Putamen (tissue), 1 donor: ENCODE measurements around the gene CIPC.

Experiments used
- DNase-seq: peaks from one replicate; pipeline ENCODE4 v3.0.0-alpha.2; 2016; ENCODE audit warnings: low spot score

Gene CIPC

GRCh38 chr14:77097700-77098528 is at the start of gene CIPC:
CIPC (plus strand) TSS chr14:77098258; CDS start chr14:77105709, 7,451 bp downstream.
- peak; percentile 99 for DNase-seq

- DNase-seq: no peak
These were observed 46.9 kb upstream of the CIPC start for GRCh38 chr14:77051116-77051515.

- DNase-seq: no peak
These were observed 45.6 kb upstream of the CIPC start for GRCh38 chr14:77052281-77053044.

DNA sequence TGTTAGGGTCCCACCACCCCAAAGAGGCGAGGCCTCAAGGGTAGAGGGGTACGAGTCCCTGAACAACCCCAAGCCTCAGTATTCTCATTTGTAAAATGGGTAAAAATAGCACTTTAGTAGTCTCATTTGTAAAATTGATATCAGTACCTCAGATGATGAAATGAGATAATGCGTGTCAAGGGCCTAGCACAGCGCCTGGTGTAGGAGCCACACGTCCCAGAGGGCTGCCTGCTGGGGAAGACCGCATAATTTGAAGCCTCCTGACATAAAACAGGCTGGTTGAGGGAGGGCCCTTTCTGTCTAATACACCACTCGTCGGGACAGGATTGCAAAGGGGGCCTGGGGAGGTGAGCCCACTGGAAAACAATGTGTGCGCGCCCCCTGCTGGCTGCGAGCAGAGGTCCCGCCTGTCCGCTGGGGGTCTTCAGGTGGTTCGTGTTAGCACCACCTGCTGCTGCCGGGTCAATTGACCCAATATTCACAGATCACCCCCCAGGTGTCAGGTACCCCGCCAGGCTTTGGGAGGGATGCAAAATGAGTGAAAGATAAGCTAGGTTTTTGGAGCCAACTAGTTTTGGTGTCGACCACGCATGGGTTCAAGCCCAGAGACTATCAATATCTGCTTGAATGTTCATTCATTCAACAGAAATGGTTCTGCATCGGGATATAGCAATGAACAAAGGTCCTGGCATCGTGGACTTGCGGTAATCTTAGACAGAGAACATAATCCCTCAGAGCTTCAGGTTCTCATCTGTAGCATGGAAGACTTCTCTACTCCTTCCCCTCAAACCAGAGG is 44.8 kb upstream of the CIPC start:
- no peak for DNase-seq

DNA sequence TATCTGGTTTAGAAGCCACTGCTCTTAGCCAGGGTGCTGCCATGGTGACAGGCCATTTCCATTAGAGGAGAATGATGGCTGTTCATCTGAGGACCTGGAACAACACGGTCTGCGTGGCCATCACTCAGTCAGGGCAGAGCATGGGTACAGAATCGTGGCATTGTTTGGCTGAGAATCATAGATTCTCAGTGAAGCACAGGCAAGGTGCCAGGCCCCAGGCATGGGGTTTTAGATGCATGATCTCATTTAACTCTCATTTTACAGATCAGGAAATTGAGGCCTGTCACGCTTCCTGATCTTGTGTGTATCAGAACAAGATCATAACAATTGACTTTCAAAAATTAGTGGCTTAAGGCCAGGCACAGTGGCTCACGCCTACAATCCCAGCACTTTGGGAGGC is 42.8 kb upstream of the CIPC start:
- DNase-seq: no peak

DNA sequence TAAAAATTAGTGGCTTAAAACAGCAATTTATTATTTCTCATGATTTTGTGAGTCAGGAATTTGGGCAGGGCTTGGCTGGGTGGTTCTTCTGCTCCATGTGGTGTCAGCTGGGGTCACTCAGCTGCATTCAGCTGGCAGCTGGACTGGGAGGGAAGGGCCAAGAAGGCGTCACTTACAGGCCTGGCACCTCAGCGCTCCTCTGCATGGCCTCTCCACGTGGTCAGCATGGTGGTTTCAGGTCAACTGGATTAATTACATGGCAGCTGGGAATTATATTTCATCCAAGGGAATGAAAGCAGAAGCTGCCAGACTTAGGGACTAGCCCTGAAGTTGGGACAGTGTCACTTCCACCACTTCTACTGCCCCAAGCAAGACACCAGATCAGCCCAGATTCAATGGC is 42.1 kb upstream of the CIPC start:
- DNase-seq: no peak

DNA sequence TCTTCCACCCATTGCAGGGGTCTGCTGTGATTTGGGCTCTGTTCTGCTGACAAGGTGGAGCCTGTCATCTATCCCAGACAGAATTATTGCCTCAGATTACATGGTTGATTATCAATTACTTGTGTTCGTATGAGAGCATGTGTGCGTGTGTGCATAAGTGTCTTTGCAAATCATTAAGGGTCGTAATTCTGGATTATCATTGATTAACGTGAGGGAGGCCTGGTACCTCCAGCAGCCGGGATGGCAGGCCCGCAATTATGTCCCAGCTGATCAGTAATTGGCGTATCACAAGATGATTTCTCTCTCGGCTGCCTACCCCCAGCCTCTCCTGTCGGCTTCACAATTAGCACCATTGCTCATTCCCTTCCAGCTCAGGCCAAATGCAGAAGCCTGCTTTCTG is 39.9 kb upstream of the CIPC start:
- DNase-seq: no peak

DNA sequence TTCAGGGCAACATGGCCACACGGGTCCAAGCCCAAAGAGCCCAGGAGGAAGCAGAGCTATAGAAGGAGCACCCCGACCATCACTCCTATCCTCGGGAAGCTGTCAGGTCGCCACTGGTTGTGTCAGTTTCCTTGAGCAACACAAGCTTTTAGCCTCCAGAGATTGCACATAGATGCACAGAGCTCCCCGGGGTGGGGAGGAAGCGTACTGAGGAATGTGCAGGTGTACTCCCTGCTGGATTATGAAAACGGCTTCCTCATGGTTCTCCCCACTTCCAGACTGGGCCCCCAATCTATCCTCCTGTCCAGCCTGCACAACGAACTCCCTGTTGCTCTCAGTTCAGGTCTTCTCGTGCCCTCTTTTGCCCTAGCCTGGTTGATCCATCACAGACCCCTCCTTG is 39.3 kb upstream of the CIPC start:
- DNase-seq: no peak

- peak; percentile 83 for DNase-seq
These were observed 38.7 kb upstream of the CIPC start for GRCh38 chr14:77059276-77059915.

GRCh38 chr14:77061630-77062257 is 36.3 kb upstream of the CIPC start:
- DNase-seq: no peak

- DNase-seq: no peak
These were observed 35.8 kb upstream of the CIPC start for GRCh38 chr14:77062261-77062660.

- no peak for DNase-seq
These were observed 34.4 kb upstream of the CIPC start for GRCh38 chr14:77063571-77064171.

DNA sequence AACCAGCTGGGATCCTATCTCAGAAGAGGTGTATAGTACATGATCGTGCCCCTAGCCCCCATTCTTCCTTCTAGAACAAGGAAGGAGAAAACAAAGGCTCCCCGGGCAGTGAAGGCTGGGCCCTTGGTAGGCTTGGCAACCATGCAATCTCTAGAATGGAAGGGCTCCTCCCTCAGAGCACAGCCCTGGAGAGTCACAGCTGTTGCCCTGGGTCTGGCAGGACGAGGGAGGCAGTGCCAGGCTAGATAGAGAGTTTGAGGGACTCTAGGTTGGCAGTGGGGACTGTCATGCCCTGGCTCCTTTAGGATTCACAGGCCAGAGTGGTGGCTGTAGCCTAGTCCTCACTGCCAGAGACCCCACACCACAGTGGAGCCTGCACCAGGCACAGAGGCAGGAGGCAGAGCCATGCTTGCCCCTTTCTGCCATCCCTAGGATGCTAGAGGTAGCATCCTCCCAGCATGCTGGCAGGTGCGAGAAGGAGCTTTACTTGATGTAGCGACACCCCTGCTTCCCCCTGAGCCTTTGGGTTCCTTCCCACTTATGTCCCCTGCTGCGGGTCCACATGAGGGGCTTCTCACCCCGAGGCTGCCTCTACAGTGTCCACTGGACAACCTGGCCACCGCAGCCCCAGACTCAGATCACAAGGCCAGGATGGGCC is 33.4 kb upstream of the CIPC start:
- no peak for DNase-seq

GRCh38 chr14:77065851-77066577 is 32.0 kb upstream of the CIPC start:
- DNase-seq: no peak

DNA sequence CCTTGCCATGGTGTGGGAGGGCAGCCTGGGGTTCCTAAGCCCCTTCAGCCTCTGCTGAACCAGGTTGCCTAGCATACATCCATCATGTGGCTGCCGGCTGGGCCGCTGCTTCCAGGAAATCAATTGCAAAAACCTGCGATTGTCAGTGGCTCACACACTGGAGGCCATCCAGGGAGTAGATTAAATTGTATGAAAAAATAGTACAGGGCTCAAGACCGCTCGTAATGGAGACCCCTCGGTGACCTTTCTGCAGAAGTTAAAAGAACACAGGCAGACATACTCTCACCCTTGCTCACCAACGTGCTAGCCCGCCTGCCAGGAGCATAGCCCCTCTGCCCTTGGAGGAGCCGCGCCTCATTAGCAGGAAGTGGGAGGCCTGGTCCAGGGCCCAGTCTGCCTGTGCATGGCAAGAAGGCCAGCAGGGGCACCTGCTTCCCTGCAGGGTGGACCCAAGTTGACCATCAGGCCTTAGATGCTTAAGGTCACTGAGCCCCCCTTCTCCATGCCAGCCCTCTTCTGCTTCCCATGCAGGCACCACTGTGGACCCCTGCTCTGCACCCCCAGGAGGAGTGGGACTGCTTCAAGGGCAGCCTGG is 31.4 kb upstream of the CIPC start:
- DNase-seq: no peak

DNA sequence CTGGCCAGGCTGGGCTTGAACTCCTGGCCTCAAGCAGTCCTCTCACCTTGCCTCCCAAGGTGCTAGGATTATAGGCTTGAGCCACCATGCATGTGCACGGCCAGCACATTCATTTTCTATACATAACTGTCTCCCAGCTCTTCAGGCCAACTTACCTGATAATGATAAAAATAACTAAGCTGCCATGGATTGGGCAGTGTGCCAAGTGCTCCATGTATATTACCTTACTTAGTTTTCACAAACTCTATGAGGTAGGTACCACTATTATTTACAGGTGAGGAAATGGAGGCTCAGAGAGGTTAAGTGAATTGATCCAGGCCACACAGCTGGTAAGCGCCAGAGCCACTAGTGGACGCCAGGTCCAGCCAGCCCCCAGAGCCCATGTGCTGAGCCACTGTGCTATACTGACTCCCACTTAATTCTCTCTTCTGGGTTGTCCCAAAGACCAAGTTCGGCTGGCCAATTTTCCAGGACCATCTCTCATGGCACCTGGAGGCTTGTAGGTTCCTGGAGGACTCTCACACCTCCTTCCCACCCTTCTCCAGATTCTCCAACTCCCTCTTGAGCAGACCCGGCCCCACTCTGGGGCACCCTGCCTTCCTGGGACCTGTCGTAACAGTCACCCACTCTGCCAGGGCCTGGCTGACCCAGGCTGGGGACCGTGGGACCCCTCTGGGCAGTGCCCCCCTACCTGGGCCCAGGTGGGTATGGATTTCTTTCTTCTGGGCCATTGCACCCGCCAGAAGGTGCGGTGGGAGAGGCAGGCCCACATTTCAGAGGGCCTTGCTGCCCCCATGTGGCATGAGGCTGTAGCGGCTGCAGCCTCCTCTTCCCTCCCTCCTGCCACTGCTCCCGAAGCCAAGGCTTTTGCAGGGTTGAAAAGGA is 30.2 kb upstream of the CIPC start:
- DNase-seq: peak; percentile 70

DNA sequence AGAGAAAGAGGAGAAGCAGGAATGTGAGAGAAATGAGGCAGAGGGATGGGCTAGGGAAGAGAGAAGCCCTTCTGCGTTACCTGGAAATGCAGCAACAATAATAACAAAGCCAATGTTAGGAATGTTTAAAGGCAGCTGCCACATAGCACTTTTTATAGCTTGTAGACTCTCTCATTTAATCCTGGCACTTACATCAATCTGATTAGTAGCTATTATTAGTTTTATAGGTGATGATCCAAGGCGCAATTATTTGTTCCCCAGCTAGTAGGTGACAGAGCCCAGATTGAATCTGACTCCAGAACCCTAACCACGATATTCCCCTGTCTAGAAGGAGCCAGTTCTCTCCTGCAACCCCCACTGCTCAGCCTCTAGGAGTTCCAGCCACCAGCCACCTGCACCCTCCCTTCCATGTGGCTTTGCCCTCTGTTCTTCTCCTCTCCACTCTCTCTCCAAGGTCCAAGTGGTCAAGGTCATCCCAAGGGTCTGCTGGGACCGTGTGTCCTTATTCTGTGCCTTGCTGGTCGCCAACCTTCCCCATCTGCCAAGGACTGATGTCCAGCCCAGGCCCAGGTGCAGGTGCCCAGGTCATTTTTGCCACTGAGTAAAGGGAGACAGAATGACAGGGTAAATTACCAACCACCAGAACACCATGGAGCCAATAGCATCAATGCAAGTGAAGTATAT is 29.4 kb upstream of the CIPC start:
- DNase-seq: no peak

- DNase-seq: no peak
These were observed 28.5 kb upstream of the CIPC start for GRCh38 chr14:77069551-77069950.
